ENCODE measurements around the gene WWC2. TPM values are rescaled to one million over a fixed set of nuclear protein-coding genes. Genes with fewer than 3 reads are reported as not detected.

The WWC2 gene
- total RNA-seq, 4 donors from 2014 or later: 6.6 to 79.7 (median 9.4) TPM

- H3K4me1 ChIP-seq: no peaks in the 10 kb centered on the region
- H3K4me3 ChIP-seq: no peak overlapping the region
- no peaks in the 10 kb centered on the region for H3K36me3 ChIP-seq
- DNase-seq: no peak
- no peak overlapping the region for H3K27ac ChIP-seq
- H3K27me3 ChIP-seq: no peaks in the 10 kb centered on the region
- no peaks in the 10 kb centered on the region for H3K9me3 ChIP-seq
- TF ChIP-seq CTCF (IDR thresholded peaks at IDR 0.05) (no peak), POLR2AphosphoS5 (IDR thresholded peaks at IDR 0.05) (no peak), EP300 (IDR thresholded peaks at IDR 0.05; ENCODE audit: low read depth) (no peak), POLR2A (IDR thresholded peaks at IDR 0.05) (no peak)
- in situ Hi-C loops (cut with MboI; ENCODE audit: low pct_ligation_motif_present in 1 of 4, low pct_unique_long_range_greater_than_20kb in 1 of 4, low sequenced_read_pairs in 3 of 4): no loop called here
- WGBS, 2 donors (ENCODE audit: low coverage in 1 of 2): 67 to 69% methylated on average over 5 to 10 of the region's 10 CpGs
- intact Hi-C loops (cut with DNase I; ENCODE audit: low total_unique reads): no loop called here
Measured at GRCh38 chr4:183364025-183364424, 265.0 kb downstream of the WWC2 start.

GRCh38 chr4:183366206-183366835, 267.3 kb downstream of the WWC2 start:
- H3K27ac ChIP-seq: no peak overlapping the region
- no peaks in the 10 kb centered on the region for H3K27me3 ChIP-seq
- no peaks in the 10 kb centered on the region for H3K36me3 ChIP-seq
- intact Hi-C loops (cut with DNase I; ENCODE audit: low total_unique reads) (no loop called here), in situ Hi-C loops (cut with MboI; ENCODE audit: low pct_ligation_motif_present in 1 of 4, low pct_unique_long_range_greater_than_20kb in 1 of 4, low sequenced_read_pairs in 3 of 4) (no loop called here)
- no peaks in the 10 kb centered on the region for H3K9me3 ChIP-seq
- no peak overlapping the region for H3K4me3 ChIP-seq
- no peak for DNase-seq
- WGBS, 2 donors (ENCODE audit: low coverage in 1 of 2): 76 to 83% methylated on average over 2 to 16 of the region's 16 CpGs
- H3K4me1 ChIP-seq: no peaks in the 10 kb centered on the region
- no peak for TF ChIP-seq CTCF (IDR thresholded peaks at IDR 0.05)
- TF ChIP-seq POLR2AphosphoS5 (IDR thresholded peaks at IDR 0.05): no peak
- TF ChIP-seq EP300 (IDR thresholded peaks at IDR 0.05; ENCODE audit: low read depth): no peak
- no peak for TF ChIP-seq POLR2A (IDR thresholded peaks at IDR 0.05)

GRCh38 chr4:183369073-183369472, 270.0 kb downstream of the WWC2 start:
- in situ Hi-C loops (cut with MboI; ENCODE audit: low pct_ligation_motif_present in 1 of 4, low pct_unique_long_range_greater_than_20kb in 1 of 4, low sequenced_read_pairs in 3 of 4): no loop called here
- WGBS, 2 donors (ENCODE audit: low coverage in 1 of 2): 76 to 86% methylated on average over 6 to 8 of the region's 8 CpGs
- TF ChIP-seq EP300 (IDR thresholded peaks at IDR 0.05; ENCODE audit: low read depth) (no peak), POLR2AphosphoS5 (IDR thresholded peaks at IDR 0.05) (no peak), POLR2A (IDR thresholded peaks at IDR 0.05) (no peak), CTCF (IDR thresholded peaks at IDR 0.05) (no peak)

More at GRCh38 chr4:183369073-183369472, 270.0 kb downstream of the WWC2 start:
- Histone ChIP-seq H3K4me3 (no peak overlapping the region), H3K27me3 (no peaks in the 10 kb centered on the region), H3K9me3 (no peaks in the 10 kb centered on the region), H3K4me1 (no peaks in the 10 kb centered on the region), H3K27ac (no peak overlapping the region), H3K36me3 (no peaks in the 10 kb centered on the region)
- intact Hi-C loops (cut with DNase I; ENCODE audit: low total_unique reads): no loop called here
- no peak for DNase-seq

Other genes with a start within 250 kb of the WWC2 start
- 10 to 100 TPM in 3 of 4 donors, 1 to 10 TPM in 1; 3.4 to 35.9 (median 24.9) TPM for gene DCTD, start 181.9 kb upstream of the WWC2 start, total RNA-seq
- not detected for gene CLDN22, start 221.0 kb downstream of the WWC2 start, total RNA-seq
- not detected for gene CLDN24, start 223.2 kb downstream of the WWC2 start, total RNA-seq